ENCODE results near the gene GSDME. TPM values are rescaled to one million over a fixed set of nuclear protein-coding genes. Genes with fewer than 3 reads are reported as not detected.
A peak's percentile ranks its signal among the peaks of the same experiment; 100 is the strongest.

GSDME gene
- polyA plus RNA-seq (2011; rRNA removed) (58.3 and 63.8 TPM in 2 replicates), polyA minus RNA-seq (2011; rRNA and poly(A)+ RNA removed) (55.3 and 77.2 TPM in 2 replicates)

DNA sequence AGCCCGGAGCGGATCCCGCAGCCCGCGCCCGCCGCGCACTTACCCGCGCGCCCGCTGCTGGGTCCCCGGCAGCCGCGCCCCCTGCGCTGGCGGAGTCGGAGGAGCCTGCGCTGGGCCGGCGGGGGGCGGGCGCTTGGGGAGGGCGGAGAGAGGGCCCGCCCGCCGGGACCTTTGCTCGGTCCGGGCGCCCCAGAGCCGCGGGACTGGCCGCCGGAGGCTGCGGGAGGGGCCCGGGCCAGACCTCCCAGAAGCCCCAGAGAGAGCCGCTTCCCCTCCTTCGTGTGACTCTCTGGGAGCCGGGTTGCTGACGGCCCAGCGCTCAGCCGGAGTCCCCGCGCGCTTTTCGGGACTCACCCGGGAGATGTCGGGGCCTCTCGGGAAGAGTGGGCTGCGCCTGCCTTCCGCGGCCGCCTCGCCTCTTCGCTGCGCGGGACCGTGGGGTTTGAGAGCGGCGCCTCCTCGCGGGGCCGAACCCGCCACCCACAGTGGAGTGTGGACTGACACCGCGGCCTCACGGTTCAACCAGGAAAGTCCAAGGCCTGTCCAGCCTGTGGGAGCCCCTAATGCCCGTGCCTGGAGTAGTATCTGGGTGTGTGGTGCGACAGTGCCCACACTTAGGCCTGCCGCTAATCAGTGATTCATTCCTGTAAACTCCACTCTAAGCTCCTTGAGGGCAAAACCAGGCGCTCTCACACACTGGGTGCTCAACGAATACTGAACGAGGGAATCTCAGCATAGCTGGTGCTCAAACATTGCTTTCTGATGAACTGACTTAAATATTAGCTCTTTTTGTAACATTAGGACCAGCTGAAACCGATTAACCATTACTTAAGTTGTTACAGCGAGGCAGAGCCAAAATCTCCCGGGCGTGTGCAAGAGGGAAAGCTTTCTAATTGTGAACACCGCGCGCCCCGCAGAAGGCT lies at the start of gene GSDME:
TSS of gene GSDME (minus strand) at position 112 of the 923 bp plus-strand sequence. CDS start 7,690 bp downstream, outside the sequence.
- POLR2A ChIA-PET, result interaction anchor here (0.6 to 1.4 kb wide), 5 partner anchors 16 to 367 kb away, joined by 3 to 4 read pairs (median 3); partner anchors contain the start of gene CYCS
- Histone ChIP-seq H3K9me3 (ENCODE audit: control insufficient read depth, insufficient read depth, low read length) (no peaks in the 10 kb centered on the region; the same call in 1 of the 2 replicates), H3K27ac (ENCODE audit: low read depth, low read length) (peak within 1 kb of the TSS; percentile 90), H3K4me3 (ENCODE audit: low read depth, low read length) (peak within 1 kb of the TSS; percentile 78), H3K27me3 (ENCODE audit: control insufficient read depth, insufficient read depth, low read length) (no peaks in the 10 kb centered on the region)
- peak; percentile 15 for DNase-seq (ENCODE audit: low read depth, low spot score)
- TF ChIP-seq, protein P1, sequence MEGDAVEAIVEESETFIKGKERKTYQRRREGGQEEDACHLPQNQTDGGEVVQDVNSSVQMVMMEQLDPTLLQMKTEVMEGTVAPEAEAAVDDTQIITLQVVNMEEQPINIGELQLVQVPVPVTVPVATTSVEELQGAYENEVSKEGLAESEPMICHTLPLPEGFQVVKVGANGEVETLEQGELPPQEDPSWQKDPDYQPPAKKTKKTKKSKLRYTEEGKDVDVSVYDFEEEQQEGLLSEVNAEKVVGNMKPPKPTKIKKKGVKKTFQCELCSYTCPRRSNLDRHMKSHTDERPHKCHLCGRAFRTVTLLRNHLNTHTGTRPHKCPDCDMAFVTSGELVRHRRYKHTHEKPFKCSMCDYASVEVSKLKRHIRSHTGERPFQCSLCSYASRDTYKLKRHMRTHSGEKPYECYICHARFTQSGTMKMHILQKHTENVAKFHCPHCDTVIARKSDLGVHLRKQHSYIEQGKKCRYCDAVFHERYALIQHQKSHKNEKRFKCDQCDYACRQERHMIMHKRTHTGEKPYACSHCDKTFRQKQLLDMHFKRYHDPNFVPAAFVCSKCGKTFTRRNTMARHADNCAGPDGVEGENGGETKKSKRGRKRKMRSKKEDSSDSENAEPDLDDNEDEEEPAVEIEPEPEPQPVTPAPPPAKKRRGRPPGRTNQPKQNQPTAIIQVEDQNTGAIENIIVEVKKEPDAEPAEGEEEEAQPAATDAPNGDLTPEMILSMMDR (IDR thresholded peaks at IDR 0.05; ENCODE audit: low read depth, low read length), result no peak
- CTCF ChIA-PET, result interaction anchor here (0.8 to 2.7 kb wide), 7 partner anchors 12 to 341 kb away, joined by 3 to 19 read pairs (median 4); no protein-coding TSS in a partner anchor

GRCh38 chr7:24802300-24802699 lies 45.0 kb upstream of the GSDME start:
- CTCF ChIA-PET, result interaction anchor here (1.0 to 6.0 kb wide), 5 partner anchors 10 to 296 kb away, joined by 4 to 100 read pairs (median 10); no protein-coding TSS in a partner anchor

DNA sequence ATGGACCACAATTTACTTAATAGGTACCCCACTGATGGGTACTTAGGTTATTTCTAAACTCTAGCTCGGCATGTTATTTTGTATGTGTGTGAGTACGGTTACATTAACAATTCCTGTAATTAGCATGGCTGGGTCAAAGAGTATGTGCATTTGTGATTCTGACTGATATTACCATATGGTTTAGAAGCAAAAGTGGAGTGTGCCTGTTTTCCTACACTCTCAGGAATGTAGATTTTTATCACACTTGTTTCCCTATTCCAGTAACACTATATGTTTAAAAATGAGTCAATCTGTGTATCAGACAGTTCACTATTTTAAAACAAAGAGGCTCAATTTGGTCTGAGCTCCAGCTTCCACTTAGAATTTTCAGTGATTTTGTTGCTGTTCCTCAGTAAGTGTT lies 44.6 kb upstream of the GSDME start:
- TF ChIP-seq, protein P1 (IDR thresholded peaks at IDR 0.05; ENCODE audit: low read depth, low read length), result no peak
- H3K27ac ChIP-seq (ENCODE audit: low read depth, low read length), result no peak overlapping the region
- ChIA-PET POLR2A (no interaction called here), CTCF (interaction anchor here (1.2 to 6.0 kb wide), 5 partner anchors 10 to 297 kb away, joined by 5 to 100 read pairs (median 10); no protein-coding TSS in a partner anchor)
- H3K27me3 ChIP-seq (ENCODE audit: control insufficient read depth, insufficient read depth, low read length), result no peaks in the 10 kb centered on the region
- H3K9me3 ChIP-seq (ENCODE audit: control insufficient read depth, insufficient read depth, low read length), result no peaks in the 10 kb centered on the region
- no peak overlapping the region for H3K4me3 ChIP-seq (ENCODE audit: low read depth, low read length)
- DNase-seq (ENCODE audit: low read depth, low spot score), result no peak

More at GRCh38 chr7:24802300-24802699, 45.0 kb upstream of the GSDME start:
- POLR2A ChIA-PET, result no interaction called here
- no peak overlapping the region for H3K27ac ChIP-seq (ENCODE audit: low read depth, low read length)
- no peaks in the 10 kb centered on the region for H3K27me3 ChIP-seq (ENCODE audit: control insufficient read depth, insufficient read depth, low read length)
- H3K9me3 ChIP-seq (ENCODE audit: control insufficient read depth, insufficient read depth, low read length), result no peaks in the 10 kb centered on the region
- no peak overlapping the region for H3K4me3 ChIP-seq (ENCODE audit: low read depth, low read length)
- DNase-seq (ENCODE audit: low read depth, low spot score), result no peak
- TF ChIP-seq, protein P1 (IDR thresholded peaks at IDR 0.05; ENCODE audit: low read depth, low read length), result no peak

GRCh38 chr7:24800667-24801066 lies 43.4 kb upstream of the GSDME start:
- ChIA-PET CTCF (interaction anchor here (0.6 to 6.0 kb wide), 5 partner anchors 12 to 298 kb away, joined by 3 to 100 read pairs (median 10); no protein-coding TSS in a partner anchor), POLR2A (no interaction called here)
- no peak overlapping the region for H3K4me3 ChIP-seq (ENCODE audit: low read depth, low read length)
- H3K9me3 ChIP-seq (ENCODE audit: control insufficient read depth, insufficient read depth, low read length), result no peaks in the 10 kb centered on the region
- TF ChIP-seq, protein P1 (IDR thresholded peaks at IDR 0.05; ENCODE audit: low read depth, low read length), result no peak
- no peak overlapping the region for H3K27ac ChIP-seq (ENCODE audit: low read depth, low read length)
- H3K27me3 ChIP-seq (ENCODE audit: control insufficient read depth, insufficient read depth, low read length), result no peaks in the 10 kb centered on the region
- DNase-seq (ENCODE audit: low read depth, low spot score), result no peak

All from AG04450 (cell line).